DMS 273 (cell line): ENCODE measurements around the gene DUOX2.
"Not testable (repeated sequence)": the region's sequence is repeated elsewhere in the genome, so short reads cannot be mapped to it uniquely, and the experiment has no call there.

ENCODE experiments used
- DNase-seq: peaks from one replicate; lab custom pipeline; 2025; ENCODE audit not compliant: unreplicated experiment; lab: John Stamatoyannopoulos, UW

The DUOX2 gene

GRCh38 chr15:45120081-45120972 lies 6.4 kb upstream of the DUOX2 start:
- DNase-seq: no peak

- DNase-seq: no peak
These were observed 5.0 kb upstream of the DUOX2 start for GRCh38 chr15:45118996-45119395.

- DNase-seq: peak; percentile 92
These were observed 4.2 kb upstream of the DUOX2 start for GRCh38 chr15:45118131-45118588.

- DNase-seq: no peak
These were observed 3.5 kb upstream of the DUOX2 start for GRCh38 chr15:45117308-45118130.

GRCh38 chr15:45116482-45117307 lies 2.7 kb upstream of the DUOX2 start:
- DNase-seq: no peak

GRCh38 chr15:45116006-45116481 lies 2.1 kb upstream of the DUOX2 start:
- no peak for DNase-seq

- no peak for DNase-seq
These were observed 1.4 kb upstream of the DUOX2 start for GRCh38 chr15:45115312-45115820.

GRCh38 chr15:45114751-45115085 lies 746 bp upstream of the DUOX2 start:
- no peak for DNase-seq

- no peak for DNase-seq
These were observed 487 bp downstream of the DUOX2 start for GRCh38 chr15:45113380-45113990.

GRCh38 chr15:45112591-45113379 lies 1.2 kb downstream of the DUOX2 start:
- DNase-seq: peak; percentile 53

- DNase-seq: no peak
These were observed 1.8 kb downstream of the DUOX2 start for GRCh38 chr15:45112143-45112590.

GRCh38 chr15:45111390-45112142 lies 2.4 kb downstream of the DUOX2 start:
- no peak for DNase-seq

- peak; percentile 11 for DNase-seq
These were observed 3.6 kb downstream of the DUOX2 start for GRCh38 chr15:45110256-45110820.

GRCh38 chr15:45107941-45108630 lies 5.9 kb downstream of the DUOX2 start:
- DNase-seq: no peak

GRCh38 chr15:45106002-45106790 lies 7.8 kb downstream of the DUOX2 start:
- no peak for DNase-seq

GRCh38 chr15:45105586-45105985 lies 8.4 kb downstream of the DUOX2 start:
- DNase-seq: no peak

GRCh38 chr15:45104170-45104569 lies 9.8 kb downstream of the DUOX2 start:
- DNase-seq: not testable (repeated sequence)
